Liver (tissue), 9 donors: ENCODE data around the gene C10orf143. TPM values are rescaled to one million over a fixed set of nuclear protein-coding genes. Genes with fewer than 3 reads are reported as not detected.

Experiments
- DNase-seq: peaks from one replicate; pipeline ENCODE4 v3.0.0-alpha.2; 2017; ENCODE audit warnings: low spot score
- H3K27ac ChIP-seq, 2 donors: one replicate each; pipeline ENCODE4 v1.7.0; 2013; ENCODE audit warnings: inconsistent platforms in 2 of 2, low read length in 2 of 2, control low read depth in 1 of 2, low read depth in 1 of 2, mild to moderate bottlenecking in 1 of 2
- H3K27me3 ChIP-seq, 4 donors: one replicate each; pipeline versions ENCODE4 v1.6.1 to v1.7.0; 2013; ENCODE audit warnings: low read length in 3 of 4, inconsistent platforms in 1 of 4, mild to moderate bottlenecking in 1 of 4, moderate library complexity in 1 of 4; ENCODE audit not compliant: control insufficient read depth in 4 of 4, insufficient read depth in 4 of 4
- H3K36me3 ChIP-seq, 4 donors: one replicate each; pipeline versions ENCODE4 v1.6.1 to v1.7.0; 2013; ENCODE audit warnings: low read length in 3 of 4, mild to moderate bottlenecking in 3 of 4, low read depth in 1 of 4, moderate library complexity in 1 of 4; ENCODE audit not compliant: control insufficient read depth in 4 of 4, insufficient read depth in 3 of 4
- H3K4me1 ChIP-seq, 4 donors: one replicate each; pipeline versions ENCODE4 v1.6.1 to v1.7.0; 2013; ENCODE audit warnings: low read length in 3 of 4, mild to moderate bottlenecking in 3 of 4, moderate library complexity in 1 of 4; ENCODE audit not compliant: control insufficient read depth in 4 of 4, insufficient read depth in 4 of 4
- H3K4me3 ChIP-seq, 3 donors: one replicate each; pipeline versions ENCODE4 v1.6.1 to v1.7.0; 2013; ENCODE audit warnings: low read length in 3 of 3, control low read depth in 1 of 3, low read depth in 1 of 3, mild to moderate bottlenecking in 1 of 3
- H3K9ac ChIP-seq, 2 donors: one replicate each; pipeline ENCODE4 v1.7.0; 2013; ENCODE audit warnings: low read length in 2 of 2, mild to moderate bottlenecking in 2 of 2, moderate library complexity in 2 of 2, control low read depth in 1 of 2, low read depth in 1 of 2
- H3K9me3 ChIP-seq, 4 donors: one replicate each; pipeline versions ENCODE4 v1.6.1 to v1.7.0; 2013; ENCODE audit warnings: low read length in 3 of 4; ENCODE audit not compliant: control insufficient read depth in 4 of 4
- ATF3 ChIP-seq: IDR thresholded peaks from 2 replicates; pipeline ENCODE4 v1.6.1; 2016; ENCODE audit warnings: antibody characterized with exemption
- CTCF ChIP-seq: fragments of 150-350 bp; IDR thresholded peaks from 2 replicates; pipeline ENCODE4 v1.5.1; 2017; ENCODE audit warnings: improper control_type of control experiment, low read depth, low read length; ENCODE audit not compliant: missing input control
- EGR1 ChIP-seq, 2 donors: IDR thresholded peaks; 2 replicates each; pipeline ENCODE4 v1.6.1; 2016 to 2018; ENCODE audit warnings: antibody characterized with exemption in 2 of 2, low read depth in 2 of 2
- FOXA1 ChIP-seq: IDR thresholded peaks from 2 replicates; pipeline ENCODE4 v1.6.1; 2016; ENCODE audit warnings: antibody characterized with exemption
- FOXA2 ChIP-seq: IDR thresholded peaks from 2 replicates; pipeline ENCODE4 v1.6.1; 2016; ENCODE audit warnings: antibody characterized with exemption
- GABPA ChIP-seq, 2 donors: IDR thresholded peaks in 1 of 2; conservative IDR thresholded peaks in 1 of 2; 2 replicates each; pipeline ENCODE4 v1.6.1; 2016; ENCODE audit warnings: antibody characterized with exemption in 2 of 2, mild to moderate bottlenecking in 1 of 2, moderate library complexity in 1 of 2
- HNF4A ChIP-seq, 2 donors: conservative IDR thresholded peaks; 2 replicates each; pipeline ENCODE4 v1.6.1; 2016; ENCODE audit warnings: antibody characterized with exemption in 2 of 2, mild to moderate bottlenecking in 2 of 2
- HNF4G ChIP-seq: IDR thresholded peaks from 2 replicates; pipeline ENCODE4 v1.6.1; 2016; ENCODE audit warnings: antibody characterized with exemption
- JUND ChIP-seq, 2 donors: IDR thresholded peaks; 2 replicates each; pipeline ENCODE4 v1.6.1; 2016; ENCODE audit warnings: antibody characterized with exemption in 2 of 2
- MAX ChIP-seq: IDR thresholded peaks from 2 replicates; pipeline ENCODE4 v1.6.1; 2016; ENCODE audit warnings: antibody characterized with exemption
- NR2F2 ChIP-seq: IDR thresholded peaks from 2 replicates; pipeline ENCODE4 v1.6.1; 2016; ENCODE audit warnings: antibody characterized with exemption
- RAD21 ChIP-seq, 2 donors: IDR thresholded peaks; 2 replicates each; pipeline ENCODE4 v1.6.1; 2016; ENCODE audit warnings: antibody characterized with exemption in 2 of 2, mild to moderate bottlenecking in 2 of 2
- REST ChIP-seq: IDR thresholded peaks from 2 replicates; pipeline ENCODE4 v1.6.1; 2016; ENCODE audit warnings: antibody characterized with exemption, mild to moderate bottlenecking
- RXRA ChIP-seq, 2 donors: IDR thresholded peaks; 2 replicates each; pipeline ENCODE4 v1.6.1; 2017 to 2018; ENCODE audit warnings: antibody characterized with exemption in 2 of 2, mild to moderate bottlenecking in 1 of 2
- SP1 ChIP-seq: IDR thresholded peaks from 2 replicates; pipeline ENCODE4 v1.6.1; 2018; ENCODE audit warnings: antibody characterized with exemption, mild to moderate bottlenecking
- TAF1 ChIP-seq: conservative IDR thresholded peaks from 2 replicates; pipeline ENCODE4 v1.6.1; 2016; ENCODE audit warnings: antibody characterized with exemption, mild to moderate bottlenecking
- YY1 ChIP-seq: IDR thresholded peaks from 2 replicates; pipeline ENCODE4 v1.6.1; 2016; ENCODE audit warnings: antibody characterized with exemption, mild to moderate bottlenecking
- ZBTB33 ChIP-seq: IDR thresholded peaks from 2 replicates; pipeline ENCODE4 v1.6.1; 2016; ENCODE audit warnings: antibody characterized with exemption
- WGBS: extraction: QIAGEN DNeasy Blood & Tissue Kit; methylation state at CpG from one replicate; pipeline ENCODE4 v1.1.7; 2013; 5-methylcytosine and 5-hydroxymethylcytosine counted together
- polyA plus RNA-seq, 2 donors: library from polyadenylated mRNA; stranded (reverse) in 1 of 2; unstranded in 1 of 2; fragments of 200-250 nt in 1 of 2; fragments of >200 nt in 1 of 2; fragmentation: Nextera tagmentation in 1 of 2; extraction: Ambion mirVana in 1 of 2; gene quantifications; one replicate each; pipeline versions ENCODE4 v1.2.1 to v1.2.3, GENCODE V29; 2013 to 2015
- total RNA-seq, 2 donors: library from RNA; depleted of rRNA; stranded (reverse); fragments of >200 nt; gene quantifications; one replicate each; pipeline ENCODE4 v1.2.3, GENCODE V29; 2014
- donor health status: healthy.
- donor health status: healthy.
- donor health status: healthy.
- donor health status: healthy.
- donor health status: healthy.

C10orf143 gene
- total and polyA plus RNA-seq, 4 donors = 0.14 to 2.7 (median 1.2) TPM

GRCh38 chr10:130015075-130015695, 95.4 kb downstream of the C10orf143 start:
- H3K9me3 ChIP-seq = no peaks in the 10 kb centered on the region
- no peaks in the 10 kb centered on the region for H3K36me3 ChIP-seq
- no peak overlapping the region for H3K27ac ChIP-seq
- no peak for DNase-seq
- H3K4me3 ChIP-seq = no peak overlapping the region
- WGBS = 82% methylated on average over 22 of the region's 22 CpGs
- no peak overlapping the region for H3K9ac ChIP-seq
- no peaks in the 10 kb centered on the region for H3K27me3 ChIP-seq
- H3K4me1 ChIP-seq = no peaks in the 10 kb centered on the region
- TF ChIP-seq FOXA1 = no peak
- no peak for TF ChIP-seq YY1
- TF ChIP-seq SP1 = no peak
- TF ChIP-seq FOXA2 = no peak
- TF ChIP-seq GABPA (IDR thresholded peaks at IDR 0.05 in 1 of 2, conservative IDR thresholded peaks at IDR 0.05 in 1 of 2) = no peak
- TF ChIP-seq HNF4A (conservative IDR thresholded peaks at IDR 0.05) = no peak
- TF ChIP-seq RAD21 (IDR thresholded peaks at IDR 0.05) = no peak
- TF ChIP-seq ATF3 = no peak
- TF ChIP-seq NR2F2 = no peak
- TF ChIP-seq TAF1 = no peak
- TF ChIP-seq HNF4G = no peak
- no peak for TF ChIP-seq REST

GRCh38 chr10:130014263-130015074, 96.2 kb downstream of the C10orf143 start:
- TF ChIP-seq ATF3 = no peak
- no peak for TF ChIP-seq MAX
- no peak for TF ChIP-seq HNF4G
- TF ChIP-seq FOXA2 = no peak
- TF ChIP-seq GABPA (IDR thresholded peaks at IDR 0.05 in 1 of 2, conservative IDR thresholded peaks at IDR 0.05 in 1 of 2) = no peak
- no peak for TF ChIP-seq TAF1
- no peak for TF ChIP-seq RAD21 (IDR thresholded peaks at IDR 0.05)
- no peak for TF ChIP-seq HNF4A (conservative IDR thresholded peaks at IDR 0.05)
- no peak for TF ChIP-seq FOXA1
- TF ChIP-seq REST = no peak
- TF ChIP-seq CTCF = no peak
- no peak for TF ChIP-seq YY1
- no peak for TF ChIP-seq JUND (IDR thresholded peaks at IDR 0.05)
- TF ChIP-seq RXRA (IDR thresholded peaks at IDR 0.05) = no peak
- TF ChIP-seq SP1 = no peak
- no peak for TF ChIP-seq ZBTB33
- TF ChIP-seq EGR1 (IDR thresholded peaks at IDR 0.05; ENCODE audit: low read depth in 2 of 2) = no peak
- no peaks in the 10 kb centered on the region for H3K9me3 ChIP-seq
- no peak overlapping the region for H3K9ac ChIP-seq
- H3K27me3 ChIP-seq = no peaks in the 10 kb centered on the region
- no peak for DNase-seq
- no peaks in the 10 kb centered on the region for H3K4me1 ChIP-seq
- no peak overlapping the region for H3K27ac ChIP-seq
- WGBS = 82% methylated on average over 35 of the region's 35 CpGs
- no peaks in the 10 kb centered on the region for H3K36me3 ChIP-seq
- H3K4me3 ChIP-seq = no peak overlapping the region
